ENCODE data around the gene EPHA5.
A peak's percentile ranks its signal among the peaks of the same experiment; 100 is the strongest.

EPHA5 gene

GRCh38 chr4:65670331-65671031 is at the start of gene EPHA5:
Gene EPHA5, minus strand, starts transcription at chr4:65670489. Its CDS starts 747 bp downstream, at chr4:65669742.
- DNase-seq = peak; percentile 27

GRCh38 chr4:65719635-65720034 is 49.3 kb upstream of the EPHA5 start:
- no peak for DNase-seq

- no peak for DNase-seq
Measured at GRCh38 chr4:65698631-65699030, 28.3 kb upstream of the EPHA5 start.

- DNase-seq = no peak
Measured at GRCh38 chr4:65696436-65696835, 26.1 kb upstream of the EPHA5 start.

GRCh38 chr4:65671372-65671771 is 1.1 kb upstream of the EPHA5 start:
- DNase-seq = no peak

- DNase-seq = no peak
Measured at GRCh38 chr4:65670020-65670330, 314 bp downstream of the EPHA5 start.

GRCh38 chr4:65669111-65670019 is 924 bp downstream of the EPHA5 start:
- no peak for DNase-seq

GRCh38 chr4:65668201-65669089 is 1.8 kb downstream of the EPHA5 start:
- DNase-seq = no peak

GRCh38 chr4:65667506-65668041 is 2.7 kb downstream of the EPHA5 start:
- no peak for DNase-seq

- no peak for DNase-seq
Measured at GRCh38 chr4:65665771-65666523, 4.3 kb downstream of the EPHA5 start.

- DNase-seq = no peak
Measured at GRCh38 chr4:65661471-65661870, 8.8 kb downstream of the EPHA5 start.

- peak; percentile 36 for DNase-seq
Measured at GRCh38 chr4:65658117-65658516, 12.2 kb downstream of the EPHA5 start.

GRCh38 chr4:65656008-65656407 is 14.3 kb downstream of the EPHA5 start:
- no peak for DNase-seq

- DNase-seq = no peak
Measured at GRCh38 chr4:65654976-65655375, 15.3 kb downstream of the EPHA5 start.

- DNase-seq = no peak
Measured at GRCh38 chr4:65653740-65654361, 16.4 kb downstream of the EPHA5 start.

- no peak for DNase-seq
Measured at GRCh38 chr4:65651751-65652150, 18.5 kb downstream of the EPHA5 start.

- DNase-seq = no peak
Measured at GRCh38 chr4:65651031-65651430, 19.3 kb downstream of the EPHA5 start.

GRCh38 chr4:65646136-65646535 is 24.2 kb downstream of the EPHA5 start:
- no peak for DNase-seq

GRCh38 chr4:65645185-65645584 is 25.1 kb downstream of the EPHA5 start:
- DNase-seq = no peak

- DNase-seq = no peak
Measured at GRCh38 chr4:65635051-65635821, 35.1 kb downstream of the EPHA5 start.

- DNase-seq = no peak
Measured at GRCh38 chr4:65624651-65625050, 45.6 kb downstream of the EPHA5 start.

Data from NCI-H187 treated with DMSO at 0.1 percent for 48 hours (cell line).